HFF-Myc (cell line): Measurements from ENCODE around the gene MYBPHL.

Experiments used
- DNase-seq: peaks from one replicate; pipeline ENCODE4 v3.0.0-alpha.2; 2011; ENCODE audit warnings: low read depth; ENCODE audit errors: extremely low read depth
- H3K4me3 ChIP-seq: replicated peaks from 2 replicates; pipeline ENCODE4 v1.5.1; 2011; ENCODE audit warnings: low read depth, mild to moderate bottlenecking, control low read depth, low read length
- CTCF ChIP-seq: IDR thresholded peaks from 2 replicates; pipeline ENCODE4 v1.5.1; 2012; ENCODE audit warnings: mild to moderate bottlenecking, low read depth, low read length, control low read depth; ENCODE audit errors: missing control alignments

Gene MYBPHL

GRCh38 chr1:109298666-109299557, 7.9 kb downstream of the MYBPHL start:
- H3K4me3 ChIP-seq = no peak overlapping the region
- no peak for TF ChIP-seq CTCF
- no peak for DNase-seq

- TF ChIP-seq CTCF = no peak
- no peak for DNase-seq
- H3K4me3 ChIP-seq = no peak overlapping the region
Measured at GRCh38 chr1:109296782-109297181, 10.0 kb downstream of the MYBPHL start.

GRCh38 chr1:109295712-109296415, 10.9 kb downstream of the MYBPHL start:
- TF ChIP-seq CTCF = no peak
- no peak for DNase-seq

GRCh38 chr1:109294481-109294880, 12.3 kb downstream of the MYBPHL start:
- H3K4me3 ChIP-seq = no peak overlapping the region
- TF ChIP-seq CTCF = no peak

More at GRCh38 chr1:109295712-109296415, 10.9 kb downstream of the MYBPHL start:
- no peak overlapping the region for H3K4me3 ChIP-seq

GRCh38 chr1:109293026-109293425, 13.8 kb downstream of the MYBPHL start:
- no peak for TF ChIP-seq CTCF
- DNase-seq = no peak
- H3K4me3 ChIP-seq = no peak overlapping the region

More at GRCh38 chr1:109294481-109294880, 12.3 kb downstream of the MYBPHL start:
- no peak for DNase-seq

GRCh38 chr1:109292364-109292763, 14.4 kb downstream of the MYBPHL start:
- DNase-seq = no peak
- TF ChIP-seq CTCF = no peak

More at GRCh38 chr1:109292364-109292763, 14.4 kb downstream of the MYBPHL start:
- H3K4me3 ChIP-seq = no peak overlapping the region
